Fibroblast of skin of right biceps (primary cell): ENCODE data around the gene TVP23A.
A peak's percentile ranks its signal among the peaks of the same experiment; 100 is the strongest.
"Not testable (repeated sequence)": the region's sequence is repeated elsewhere in the genome, so short reads cannot be mapped to it uniquely, and the experiment has no call there.

Source experiments
- DNase-seq: peaks from one replicate; pipeline ENCODE4 v3.0.0-alpha.2; 2013

Gene TVP23A

DNA sequence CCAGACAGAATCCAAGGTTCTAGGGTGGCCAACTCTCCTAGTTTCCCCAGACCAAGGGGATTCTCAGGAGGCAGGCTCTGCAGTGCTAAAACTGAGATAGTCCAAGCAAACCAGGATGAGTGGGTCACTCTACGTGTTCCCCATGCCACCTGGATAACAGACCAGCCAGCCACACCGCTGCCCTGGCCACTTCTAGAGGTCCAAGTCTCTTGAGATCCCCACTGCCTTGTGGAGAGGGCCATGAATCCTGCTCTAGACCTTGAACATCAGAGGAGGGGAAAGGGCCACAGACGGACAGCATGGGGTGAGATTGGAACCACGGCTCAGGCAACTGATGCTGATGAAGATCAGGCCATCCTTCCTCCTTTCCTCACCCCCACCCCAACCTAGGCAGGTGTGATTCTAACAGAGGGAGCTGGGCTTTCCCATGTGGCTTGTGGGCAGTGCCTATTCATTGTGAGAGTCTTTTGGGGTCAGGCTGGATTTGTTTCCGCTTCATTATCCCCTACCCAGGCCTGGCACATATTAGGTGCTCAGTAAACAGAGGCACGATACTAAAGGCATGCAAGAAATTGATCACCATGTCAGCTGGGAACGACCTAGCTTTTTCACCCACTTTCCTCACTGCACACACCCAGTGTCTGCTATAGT lies 16.8 kb upstream of the TVP23A start:
- no peak for DNase-seq

- no peak for DNase-seq
Measured at GRCh38 chr16:10834766-10835165, 16.2 kb upstream of the TVP23A start.

DNA sequence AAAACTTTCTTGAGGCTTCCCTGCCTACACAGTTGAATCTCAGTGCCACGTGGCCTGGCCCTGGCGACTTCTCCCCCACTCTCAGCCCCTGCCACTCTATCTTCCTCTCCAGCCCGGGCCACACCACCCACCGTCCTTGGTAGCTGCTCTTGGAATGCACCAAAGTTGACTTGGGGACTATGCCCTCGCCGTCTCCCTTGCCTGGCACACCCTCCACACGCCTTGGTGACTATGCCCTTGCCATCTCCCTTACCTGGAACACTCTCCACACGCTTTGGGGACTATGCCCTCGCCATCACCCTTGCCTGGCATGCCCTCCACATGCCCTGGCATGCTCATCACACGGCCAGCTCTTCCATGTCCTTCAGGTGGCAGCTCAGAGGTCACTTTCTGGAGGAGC lies 15.5 kb upstream of the TVP23A start:
- DNase-seq = no peak

GRCh38 chr16:10833271-10833670 lies 14.7 kb upstream of the TVP23A start:
- no peak for DNase-seq

GRCh38 chr16:10831894-10832886 lies 13.6 kb upstream of the TVP23A start:
- no peak for DNase-seq

- not testable (repeated sequence) for DNase-seq
Measured at GRCh38 chr16:10830240-10830639, 11.6 kb upstream of the TVP23A start.

GRCh38 chr16:10829390-10830098 lies 10.9 kb upstream of the TVP23A start:
- DNase-seq = not testable (repeated sequence)

DNA sequence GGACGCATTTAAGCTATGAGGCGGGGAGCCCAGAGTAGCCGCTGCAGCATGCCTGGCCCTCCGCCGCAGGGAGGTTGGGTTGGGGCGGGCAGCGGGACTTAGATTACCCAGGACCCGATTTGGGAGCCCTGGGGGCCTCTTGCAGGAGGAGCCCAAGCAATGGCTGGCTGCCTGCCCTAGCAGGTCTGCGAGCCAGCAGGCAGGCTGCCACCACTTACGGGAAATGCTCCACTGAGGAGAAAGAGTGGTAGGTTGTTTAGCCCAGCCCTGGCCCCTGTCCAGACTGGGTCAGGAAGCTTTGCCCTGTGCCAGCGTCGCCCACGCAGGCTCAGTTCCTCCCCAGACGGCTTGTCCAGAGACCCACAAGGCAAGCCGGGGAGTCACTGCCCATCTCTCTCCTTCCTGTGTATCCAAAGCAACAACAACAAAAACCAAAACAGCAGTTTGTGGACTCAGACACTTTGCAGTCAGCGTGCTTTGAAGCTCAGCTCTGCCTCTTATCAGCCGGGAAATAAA lies 10.3 kb upstream of the TVP23A start:
- DNase-seq = peak; percentile 55

GRCh38 chr16:10827691-10828341 lies 9.2 kb upstream of the TVP23A start:
- DNase-seq = peak; percentile 86

- DNase-seq = no peak
Measured at GRCh38 chr16:10824111-10824893, 5.7 kb upstream of the TVP23A start.

GRCh38 chr16:10822702-10823101 lies 4.1 kb upstream of the TVP23A start:
- DNase-seq = no peak

GRCh38 chr16:10820546-10820945 lies 2.0 kb upstream of the TVP23A start:
- DNase-seq = no peak

GRCh38 chr16:10817514-10817913 lies 1.1 kb downstream of the TVP23A start:
- no peak for DNase-seq

DNA sequence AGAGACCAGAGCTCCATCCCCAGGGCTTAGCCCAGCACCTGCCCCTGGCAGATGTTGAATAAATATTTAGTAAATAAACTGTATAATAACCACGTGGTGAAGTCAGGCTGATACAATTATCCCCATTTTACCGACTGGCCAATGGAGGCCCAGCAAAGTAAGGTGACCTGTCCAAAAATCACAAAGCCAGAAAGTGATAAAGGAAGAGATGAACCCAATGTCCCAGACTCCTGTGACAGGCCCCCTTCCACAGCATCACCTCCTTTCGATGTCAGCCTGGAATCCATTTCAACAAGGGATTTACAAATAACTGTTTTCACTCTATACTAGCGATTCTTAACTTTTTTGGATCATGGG lies 5.5 kb downstream of the TVP23A start:
- DNase-seq = no peak

DNA sequence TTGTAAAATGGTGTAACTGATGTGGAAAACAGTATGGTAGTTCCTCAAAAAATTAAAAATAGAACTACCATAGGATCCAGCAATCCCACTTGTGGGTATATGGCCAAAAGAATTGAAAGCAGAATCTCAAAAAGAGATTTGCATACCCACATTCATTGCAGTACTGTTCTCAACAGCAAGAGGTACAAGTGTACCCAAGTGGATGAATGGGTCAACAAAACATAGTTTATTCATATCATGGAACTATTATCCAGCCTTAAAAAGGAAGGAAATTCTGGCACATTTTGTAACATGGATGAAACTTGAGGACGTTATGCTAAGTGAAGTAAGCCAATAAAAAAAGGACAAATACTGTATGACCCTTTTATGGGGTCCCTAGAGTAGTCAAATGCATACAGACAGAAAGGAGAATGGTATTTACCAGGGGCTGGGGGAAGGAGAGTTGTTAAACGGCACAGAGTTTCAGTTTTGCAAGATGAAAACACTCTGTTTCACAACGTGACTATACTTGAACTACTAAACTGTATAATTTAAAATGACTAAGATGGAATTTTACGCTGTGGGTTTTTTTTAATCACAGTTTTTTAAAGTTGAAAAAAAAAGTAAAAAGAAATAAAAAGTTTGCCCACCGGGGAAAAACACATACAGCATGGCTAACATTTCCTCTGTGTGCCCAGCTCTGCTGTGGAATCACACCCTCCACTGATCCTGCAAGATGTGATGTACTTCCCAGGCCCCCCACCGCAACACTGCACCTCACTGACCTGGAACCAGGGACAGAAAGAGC lies 6.1 kb downstream of the TVP23A start:
- no peak for DNase-seq

GRCh38 chr16:10809706-10810105 lies 8.9 kb downstream of the TVP23A start:
- no peak for DNase-seq

DNA sequence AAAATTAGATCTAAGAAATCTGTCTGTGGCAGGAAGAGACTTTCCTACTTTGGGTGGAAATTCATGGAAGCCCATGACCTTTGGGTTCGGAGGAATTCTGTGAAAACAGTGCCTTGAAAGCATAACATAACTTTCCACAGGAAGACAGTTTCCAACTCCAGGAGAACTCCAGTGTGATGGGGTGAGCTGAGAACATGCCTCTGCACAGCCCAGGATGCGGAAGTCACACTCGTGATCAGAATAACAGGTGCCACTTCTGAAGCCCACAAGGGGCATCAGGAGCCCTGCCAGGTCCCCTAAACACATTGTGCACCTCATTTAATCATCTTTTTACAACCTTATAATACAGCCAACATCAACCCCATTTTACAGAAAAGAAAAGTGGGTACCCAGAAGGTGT lies 9.7 kb downstream of the TVP23A start:
- DNase-seq = no peak

DNA sequence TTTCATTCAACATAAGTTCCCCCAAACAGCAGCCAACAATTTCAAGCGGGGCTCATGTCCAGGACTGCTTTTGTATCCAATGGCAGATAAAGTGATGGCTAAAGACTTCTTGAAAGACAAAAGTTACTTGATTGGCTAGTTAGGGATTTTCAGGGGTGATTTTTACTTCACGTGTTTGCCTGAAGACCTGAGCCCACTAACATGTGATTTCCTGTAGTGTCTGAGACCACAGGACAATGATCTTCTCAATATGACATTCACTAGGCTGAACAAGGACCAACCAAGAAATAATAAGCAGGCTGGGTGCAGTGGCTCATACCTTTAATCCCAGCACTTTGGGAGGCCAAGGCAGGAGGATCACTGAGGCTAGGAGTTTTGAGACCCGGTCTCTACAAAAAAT lies 10.4 kb downstream of the TVP23A start:
- DNase-seq = no peak

GRCh38 chr16:10806698-10807097 lies 11.9 kb downstream of the TVP23A start:
- no peak for DNase-seq

DNA sequence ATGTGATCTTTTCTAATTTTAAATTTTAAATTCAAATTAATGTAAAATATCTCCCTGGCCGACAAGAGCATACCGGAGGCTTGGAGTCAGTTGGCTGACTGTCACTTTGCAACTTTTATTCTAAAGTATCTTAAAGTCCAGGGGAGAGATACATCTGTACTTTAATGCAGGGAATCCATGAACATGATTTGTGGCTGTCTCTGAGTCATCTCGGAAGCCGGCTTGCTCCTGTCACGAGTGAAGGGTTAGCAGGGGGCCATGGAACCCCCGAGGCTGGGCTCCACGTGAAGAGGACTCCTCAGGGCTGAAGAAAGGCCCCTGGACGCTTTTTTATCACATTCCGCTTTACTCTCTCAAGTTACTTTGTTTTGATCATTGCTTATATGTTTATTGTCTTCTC lies 13.3 kb downstream of the TVP23A start:
- DNase-seq = no peak

DNA sequence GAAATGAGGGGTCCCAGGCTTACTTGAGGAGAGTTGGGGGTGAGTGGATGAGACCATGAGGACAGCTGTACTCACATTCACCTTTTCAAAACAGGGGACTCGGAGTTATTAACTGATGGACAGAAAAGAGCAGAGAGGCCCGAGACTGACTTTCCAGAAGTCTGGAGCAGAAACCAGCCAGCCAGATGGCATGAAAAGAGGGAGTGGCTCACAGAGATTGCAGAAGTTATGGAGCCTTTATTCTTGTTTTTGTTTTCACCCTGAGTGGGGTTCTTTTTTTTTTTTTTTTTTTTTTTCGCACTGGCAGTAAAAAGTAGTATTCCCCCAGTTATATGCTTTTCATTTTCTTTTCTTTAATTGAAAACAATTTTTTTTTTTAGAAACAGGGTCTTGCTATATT lies 18.9 kb downstream of the TVP23A start:
- no peak for DNase-seq
